ENCODE data around the gene MRPL51.
"Not testable (repeated sequence)": the region's sequence is repeated elsewhere in the genome, so short reads cannot be mapped to it uniquely, and the experiment has no call there.

MRPL51 gene

DNA sequence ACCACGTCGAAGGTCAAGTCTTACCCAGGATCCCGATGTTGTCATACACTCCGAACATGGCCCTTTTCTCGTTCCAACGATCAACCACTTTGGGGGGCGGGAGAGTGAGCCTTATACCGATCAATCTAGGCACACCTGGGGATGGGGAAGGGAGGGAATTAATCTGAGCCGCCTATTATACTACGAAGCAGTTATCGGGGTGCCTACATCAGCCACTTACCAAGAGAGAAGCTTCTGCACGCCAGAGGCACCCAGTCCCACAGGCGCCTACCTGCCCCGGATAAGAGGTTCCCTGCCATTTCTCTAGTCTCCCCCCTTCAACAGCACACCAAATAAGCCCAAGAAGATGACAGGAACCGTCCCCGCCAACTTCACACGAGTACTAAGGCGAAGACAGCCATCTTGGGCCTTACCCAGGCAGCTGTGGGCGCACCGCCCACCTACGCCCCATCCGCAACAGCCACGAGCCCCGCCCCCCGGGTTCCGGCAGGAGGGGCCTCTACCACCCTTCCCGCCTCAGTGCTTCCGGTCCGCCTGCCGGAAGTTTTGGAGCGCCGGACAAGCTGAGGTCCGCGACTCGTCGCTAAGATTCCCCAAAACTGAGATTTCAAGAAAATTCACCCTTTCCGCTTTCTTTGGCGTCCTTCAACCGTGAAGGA is at the start of gene MRPL51:
Gene MRPL51 (minus strand): TSS at position 425 of the 659 bp plus-strand sequence. CDS start 126 bp downstream, at position 299.
- peak; percentile 99 for DNase-seq (ENCODE audit: low read depth)
- peaks cover 18% of the 10 kb centered on the region for H3K4me1 ChIP-seq (ENCODE audit: control insufficient read depth, insufficient read depth, low read length)
- H3K27me3 ChIP-seq (replicated peaks; ENCODE audit: control insufficient read depth, insufficient read depth, low read length): no peaks in the 10 kb centered on the region
- H3K9me3 ChIP-seq (ENCODE audit: control insufficient read depth, low read length): no peaks in the 10 kb centered on the region
- peak within 1 kb of the TSS; percentile 95 for H3K9ac ChIP-seq (ENCODE audit: low read length)
- peaks cover 11% of the 10 kb centered on the region for H3K36me3 ChIP-seq (ENCODE audit: control insufficient read depth, insufficient read depth, low read length, severe bottlenecking)
- H3K4me3 ChIP-seq (ENCODE audit: low read length): peak within 1 kb of the TSS; percentile 94

DNA sequence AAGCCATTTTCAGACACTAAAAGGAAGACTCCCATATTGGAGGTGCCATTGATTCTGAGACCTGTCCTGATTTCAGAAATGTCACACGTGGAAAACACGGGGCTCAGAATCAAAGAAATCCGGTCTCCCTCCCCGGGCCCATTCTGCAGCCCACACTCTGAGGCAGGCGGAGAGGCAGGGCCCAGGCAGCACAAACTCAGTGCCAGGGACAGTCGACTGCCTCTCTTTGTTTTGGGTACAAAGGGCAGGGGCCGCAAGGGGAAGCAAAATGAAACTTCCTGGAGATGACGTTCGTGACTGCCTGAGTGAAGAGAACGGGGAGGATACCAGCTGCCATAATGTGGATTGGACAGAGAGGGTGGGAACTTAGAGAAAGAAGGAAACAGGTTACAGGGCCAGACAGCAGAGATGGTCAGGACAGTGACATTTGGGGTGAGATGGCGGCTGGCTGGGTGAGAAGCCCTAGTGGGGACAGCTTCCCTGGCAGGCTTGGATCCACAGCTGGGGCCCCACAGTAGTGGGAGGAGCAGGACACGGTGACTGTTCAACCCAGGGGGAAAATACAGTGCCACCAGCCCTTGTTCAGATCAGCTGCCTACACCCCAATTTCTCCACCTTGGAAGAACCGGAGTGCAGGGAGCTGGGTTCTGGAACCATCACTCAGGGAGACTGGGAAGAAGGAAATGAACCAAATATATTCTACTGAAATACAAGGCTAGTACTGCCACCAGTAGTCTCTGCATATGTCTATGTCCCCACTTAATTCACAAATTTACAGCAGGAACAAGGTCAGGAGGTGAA is 49.3 kb upstream of the MRPL51 start:
- Histone ChIP-seq H3K36me3 (ENCODE audit: control insufficient read depth, insufficient read depth, low read length, severe bottlenecking) (peaks cover 51% of the 10 kb centered on the region), H3K9me3 (ENCODE audit: control insufficient read depth, low read length) (no peaks in the 10 kb centered on the region), H3K27me3 (replicated peaks; ENCODE audit: control insufficient read depth, insufficient read depth, low read length) (no peaks in the 10 kb centered on the region), H3K4me3 (ENCODE audit: low read length) (no peak overlapping the region), H3K4me1 (ENCODE audit: control insufficient read depth, insufficient read depth, low read length) (peaks cover 15% of the 10 kb centered on the region), H3K9ac (ENCODE audit: low read length) (no peak overlapping the region)
- DNase-seq (ENCODE audit: low read depth): no peak

DNA sequence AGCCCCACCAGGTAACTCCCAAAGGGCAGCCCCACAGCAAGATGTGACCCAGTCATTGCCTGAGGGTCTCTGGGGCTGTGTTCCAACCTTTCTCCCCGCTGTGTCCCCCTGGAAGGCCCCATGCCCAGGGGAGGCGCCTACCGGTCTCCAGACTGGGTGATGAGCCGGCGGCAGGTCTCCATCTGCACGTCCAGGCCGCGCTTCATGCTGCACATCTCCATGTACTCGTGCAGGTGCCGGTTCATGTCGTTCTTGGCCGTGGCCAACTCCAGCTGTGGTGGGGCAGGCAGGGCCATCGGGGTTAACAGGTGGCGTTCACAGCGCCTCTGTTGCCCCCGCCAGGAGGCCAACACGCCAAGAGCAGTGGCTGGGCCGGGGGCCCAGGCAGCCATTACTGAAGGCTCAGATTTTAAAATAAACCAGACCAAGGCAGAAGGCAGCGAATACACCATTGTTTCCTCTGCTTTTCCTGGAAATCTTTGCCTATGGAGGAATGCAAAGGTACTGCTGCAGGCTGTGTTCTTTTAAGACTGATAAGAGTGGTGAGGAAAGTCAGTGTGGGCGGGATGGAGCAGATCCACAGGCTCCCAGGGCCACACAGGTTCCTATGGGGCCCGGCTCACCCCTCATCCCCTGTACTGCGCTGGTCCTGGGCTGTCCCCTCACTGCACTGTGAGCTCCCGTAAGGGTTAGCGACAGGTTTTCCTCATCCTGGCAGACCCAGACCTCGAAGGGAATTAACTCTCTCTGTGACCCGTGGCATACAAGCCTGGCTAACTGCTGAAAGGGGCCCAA is 48.5 kb upstream of the MRPL51 start:
- no peak for DNase-seq (ENCODE audit: low read depth)
- H3K27me3 ChIP-seq (replicated peaks; ENCODE audit: control insufficient read depth, insufficient read depth, low read length): no peaks in the 10 kb centered on the region
- peak overlapping the region; percentile 61 for H3K9ac ChIP-seq (ENCODE audit: low read length)
- no peak overlapping the region for H3K4me3 ChIP-seq (ENCODE audit: low read length)
- H3K9me3 ChIP-seq (ENCODE audit: control insufficient read depth, low read length): no peaks in the 10 kb centered on the region
- peaks cover 54% of the 10 kb centered on the region for H3K36me3 ChIP-seq (ENCODE audit: control insufficient read depth, insufficient read depth, low read length, severe bottlenecking)
- peaks cover 22% of the 10 kb centered on the region for H3K4me1 ChIP-seq (ENCODE audit: control insufficient read depth, insufficient read depth, low read length)

DNA sequence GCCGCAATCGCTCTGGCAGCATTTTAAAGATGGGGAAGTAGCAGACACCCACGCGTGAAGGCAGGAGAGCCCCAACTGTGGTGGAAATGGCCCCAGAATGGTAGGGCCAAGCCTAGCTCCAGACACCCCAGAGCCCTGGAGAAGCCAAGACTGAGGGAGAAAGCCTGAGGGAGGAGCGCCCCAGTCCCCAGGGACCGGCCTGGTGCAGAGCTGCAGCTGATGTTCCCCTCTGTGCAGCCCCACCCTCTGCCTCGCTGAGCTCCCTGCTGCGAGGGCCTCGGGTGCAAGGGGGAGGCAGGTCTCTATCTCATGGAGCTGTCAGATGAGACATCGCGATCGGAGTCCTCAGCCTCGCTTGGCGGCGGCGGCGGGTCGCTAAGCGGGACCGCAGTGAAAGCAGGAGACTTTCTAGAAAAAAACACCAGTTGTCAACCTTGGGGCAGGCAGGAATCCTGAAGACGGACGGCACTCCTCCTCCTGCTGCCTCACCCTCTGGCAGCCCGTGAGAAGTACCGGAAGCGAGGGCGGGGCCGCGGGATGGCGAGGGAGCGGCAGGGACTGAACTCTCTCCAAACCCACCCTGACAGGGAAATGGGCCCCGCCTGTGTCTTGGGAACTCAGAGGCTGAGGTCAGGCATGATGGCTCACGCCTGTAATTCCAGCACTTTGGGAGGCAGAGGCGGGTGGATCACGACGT is 47.3 kb upstream of the MRPL51 start:
- peak overlapping the region; percentile 36 for H3K4me3 ChIP-seq (ENCODE audit: low read length)
- no peaks in the 10 kb centered on the region for H3K27me3 ChIP-seq (replicated peaks; ENCODE audit: control insufficient read depth, insufficient read depth, low read length)

DNA sequence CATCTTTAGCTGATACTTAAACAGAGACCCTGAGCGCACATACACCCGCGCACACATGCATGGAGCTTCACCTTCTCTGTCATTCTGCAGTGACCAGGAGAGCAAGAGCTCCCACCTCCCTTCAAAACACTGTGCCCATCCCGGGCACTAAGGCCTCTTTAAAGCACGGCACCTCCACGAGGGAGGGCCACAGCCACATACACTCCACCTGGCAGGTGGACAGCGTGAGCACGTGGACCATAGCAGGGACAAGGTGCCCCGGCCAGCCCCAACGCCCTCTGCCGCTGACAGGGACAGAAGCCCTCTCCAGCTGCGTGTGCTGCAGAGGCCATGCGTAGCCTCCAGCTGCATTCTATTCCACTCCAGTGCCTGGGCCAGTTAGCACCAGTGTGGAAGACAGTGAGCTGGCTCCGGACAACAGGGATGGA is 46.7 kb upstream of the MRPL51 start:
- no peaks in the 10 kb centered on the region for H3K9me3 ChIP-seq (ENCODE audit: control insufficient read depth, low read length)
- peaks cover 56% of the 10 kb centered on the region for H3K36me3 ChIP-seq (ENCODE audit: control insufficient read depth, insufficient read depth, low read length, severe bottlenecking)
- DNase-seq (ENCODE audit: low read depth): peak; percentile 20
- H3K4me3 ChIP-seq (ENCODE audit: low read length): no peak overlapping the region
- H3K9ac ChIP-seq (ENCODE audit: low read length): peak overlapping the region; percentile 56
- peaks cover 33% of the 10 kb centered on the region for H3K4me1 ChIP-seq (ENCODE audit: control insufficient read depth, insufficient read depth, low read length)
- H3K27me3 ChIP-seq (replicated peaks; ENCODE audit: control insufficient read depth, insufficient read depth, low read length): no peaks in the 10 kb centered on the region

More for the DNA sequence above, 47.3 kb upstream of the MRPL51 start:
- Histone ChIP-seq H3K9me3 (ENCODE audit: control insufficient read depth, low read length) (no peaks in the 10 kb centered on the region), H3K4me1 (ENCODE audit: control insufficient read depth, insufficient read depth, low read length) (peaks cover 33% of the 10 kb centered on the region), H3K36me3 (ENCODE audit: control insufficient read depth, insufficient read depth, low read length, severe bottlenecking) (peaks cover 55% of the 10 kb centered on the region), H3K9ac (ENCODE audit: low read length) (peak overlapping the region; percentile 56)
- DNase-seq (ENCODE audit: low read depth): peak; percentile 96

DNA sequence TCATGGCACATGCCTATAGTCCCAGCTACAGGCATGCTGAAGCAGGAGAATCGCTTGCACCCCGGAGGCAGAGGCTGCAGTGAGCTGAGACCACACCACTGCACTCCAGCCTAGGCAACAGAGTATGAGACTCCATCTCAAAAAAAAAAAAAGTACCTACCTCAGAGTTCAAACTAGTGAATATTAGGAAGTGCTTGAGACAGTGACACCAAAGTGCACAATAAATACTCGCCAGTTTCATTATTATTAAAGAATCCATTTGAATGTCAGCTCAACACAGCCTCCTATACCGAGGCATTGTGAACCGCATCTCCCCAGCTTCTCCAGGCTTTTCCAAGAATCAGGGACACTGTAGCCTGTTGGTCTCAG is 46.2 kb upstream of the MRPL51 start:
- no peak overlapping the region for H3K9ac ChIP-seq (ENCODE audit: low read length)
- peaks cover 33% of the 10 kb centered on the region for H3K4me1 ChIP-seq (ENCODE audit: control insufficient read depth, insufficient read depth, low read length)
- no peak overlapping the region for H3K4me3 ChIP-seq (ENCODE audit: low read length)
- DNase-seq (ENCODE audit: low read depth): peak; percentile 28
- no peaks in the 10 kb centered on the region for H3K27me3 ChIP-seq (replicated peaks; ENCODE audit: control insufficient read depth, insufficient read depth, low read length)
- H3K36me3 ChIP-seq (ENCODE audit: control insufficient read depth, insufficient read depth, low read length, severe bottlenecking): peaks cover 52% of the 10 kb centered on the region
- no peaks in the 10 kb centered on the region for H3K9me3 ChIP-seq (ENCODE audit: control insufficient read depth, low read length)

DNA sequence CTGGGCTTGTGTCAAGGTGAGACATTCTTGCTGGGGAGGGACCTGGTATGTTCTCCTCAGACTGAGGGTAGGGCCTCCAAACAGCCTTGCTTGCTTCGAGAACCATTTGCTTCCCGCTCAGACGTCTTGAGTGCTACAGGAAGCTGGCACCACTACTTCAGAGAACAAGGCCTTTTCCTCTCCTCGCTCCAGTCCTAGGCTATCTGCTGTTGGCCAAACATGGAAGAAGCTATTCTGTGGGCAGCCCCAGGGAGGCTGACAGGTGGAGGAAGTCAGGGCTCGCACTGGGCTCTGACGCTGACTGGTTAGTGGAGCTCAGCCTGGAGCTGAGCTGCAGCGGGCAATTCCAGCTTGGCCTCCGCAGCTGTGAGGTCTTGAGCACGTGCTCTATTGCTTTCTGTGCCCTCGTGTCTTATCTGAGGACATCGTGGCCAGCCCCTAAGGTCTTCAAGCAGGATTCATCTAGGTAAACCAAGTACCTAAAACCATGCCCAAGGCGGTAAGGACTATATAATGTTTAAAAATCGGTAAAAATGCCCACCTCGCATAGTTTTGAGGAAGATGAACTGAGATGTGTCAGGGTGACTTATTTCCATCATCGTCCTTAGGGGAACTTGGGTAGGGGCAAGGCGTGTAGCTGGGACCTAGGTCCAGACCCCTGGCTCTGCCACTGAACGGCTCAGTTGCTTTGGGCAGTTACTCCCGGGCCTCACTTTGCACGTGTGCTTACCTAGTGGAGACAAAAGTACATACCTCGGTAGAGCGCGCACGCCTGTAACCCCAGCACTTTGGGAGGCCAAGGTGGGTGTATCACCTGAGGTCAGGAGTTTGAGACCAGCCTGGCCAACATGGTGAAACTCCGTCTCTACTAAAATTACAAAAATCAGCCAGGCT is 45.6 kb upstream of the MRPL51 start:
- no peaks in the 10 kb centered on the region for H3K27me3 ChIP-seq (replicated peaks; ENCODE audit: control insufficient read depth, insufficient read depth, low read length)
- peak overlapping the region; percentile 97 for H3K9ac ChIP-seq (ENCODE audit: low read length)
- peaks cover 51% of the 10 kb centered on the region for H3K36me3 ChIP-seq (ENCODE audit: control insufficient read depth, insufficient read depth, low read length, severe bottlenecking)
- no peaks in the 10 kb centered on the region for H3K9me3 ChIP-seq (ENCODE audit: control insufficient read depth, low read length)
- peak; percentile 33 for DNase-seq (ENCODE audit: low read depth)
- peaks cover 33% of the 10 kb centered on the region for H3K4me1 ChIP-seq (ENCODE audit: control insufficient read depth, insufficient read depth, low read length)
- no peak overlapping the region for H3K4me3 ChIP-seq (ENCODE audit: low read length)

DNA sequence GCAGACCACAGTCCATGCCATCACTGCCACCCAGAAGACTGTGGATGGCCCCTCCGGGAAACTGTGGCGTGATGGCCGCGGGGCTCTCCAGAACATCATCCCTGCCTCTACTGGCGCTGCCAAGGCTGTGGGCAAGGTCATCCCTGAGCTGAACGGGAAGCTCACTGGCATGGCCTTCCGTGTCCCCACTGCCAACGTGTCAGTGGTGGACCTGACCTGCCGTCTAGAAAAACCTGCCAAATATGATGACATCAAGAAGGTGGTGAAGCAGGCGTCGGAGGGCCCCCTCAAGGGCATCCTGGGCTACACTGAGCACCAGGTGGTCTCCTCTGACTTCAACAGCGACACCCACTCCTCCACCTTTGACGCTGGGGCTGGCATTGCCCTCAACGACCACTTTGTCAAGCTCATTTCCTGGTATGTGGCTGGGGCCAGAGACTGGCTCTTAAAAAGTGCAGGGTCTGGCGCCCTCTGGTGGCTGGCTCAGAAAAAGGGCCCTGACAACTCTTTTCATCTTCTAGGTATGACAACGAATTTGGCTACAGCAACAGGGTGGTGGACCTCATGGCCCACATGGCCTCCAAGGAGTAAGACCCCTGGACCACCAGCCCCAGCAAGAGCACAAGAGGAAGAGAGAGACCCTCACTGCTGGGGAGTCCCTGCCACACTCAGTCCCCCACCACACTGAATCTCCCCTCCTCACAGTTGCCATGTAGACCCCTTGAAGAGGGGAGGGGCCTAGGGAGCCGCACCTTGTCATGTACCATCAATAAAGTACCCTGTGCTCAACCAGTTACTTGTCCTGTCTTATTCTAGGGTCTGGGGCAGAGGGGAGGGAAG is 44.7 kb upstream of the MRPL51 start:
- Histone ChIP-seq H3K36me3 (ENCODE audit: control insufficient read depth, insufficient read depth, low read length, severe bottlenecking) (peaks cover 51% of the 10 kb centered on the region), H3K9ac (ENCODE audit: low read length) (peak overlapping the region; percentile 97), H3K4me1 (ENCODE audit: control insufficient read depth, insufficient read depth, low read length) (peaks cover 41% of the 10 kb centered on the region)
- H3K27me3 ChIP-seq (replicated peaks; ENCODE audit: control insufficient read depth, insufficient read depth, low read length); H3K9me3 ChIP-seq (ENCODE audit: control insufficient read depth, low read length); H3K4me3 ChIP-seq (ENCODE audit: low read length): not testable (repeated sequence)
- DNase-seq (ENCODE audit: low read depth): peak; percentile 89

DNA sequence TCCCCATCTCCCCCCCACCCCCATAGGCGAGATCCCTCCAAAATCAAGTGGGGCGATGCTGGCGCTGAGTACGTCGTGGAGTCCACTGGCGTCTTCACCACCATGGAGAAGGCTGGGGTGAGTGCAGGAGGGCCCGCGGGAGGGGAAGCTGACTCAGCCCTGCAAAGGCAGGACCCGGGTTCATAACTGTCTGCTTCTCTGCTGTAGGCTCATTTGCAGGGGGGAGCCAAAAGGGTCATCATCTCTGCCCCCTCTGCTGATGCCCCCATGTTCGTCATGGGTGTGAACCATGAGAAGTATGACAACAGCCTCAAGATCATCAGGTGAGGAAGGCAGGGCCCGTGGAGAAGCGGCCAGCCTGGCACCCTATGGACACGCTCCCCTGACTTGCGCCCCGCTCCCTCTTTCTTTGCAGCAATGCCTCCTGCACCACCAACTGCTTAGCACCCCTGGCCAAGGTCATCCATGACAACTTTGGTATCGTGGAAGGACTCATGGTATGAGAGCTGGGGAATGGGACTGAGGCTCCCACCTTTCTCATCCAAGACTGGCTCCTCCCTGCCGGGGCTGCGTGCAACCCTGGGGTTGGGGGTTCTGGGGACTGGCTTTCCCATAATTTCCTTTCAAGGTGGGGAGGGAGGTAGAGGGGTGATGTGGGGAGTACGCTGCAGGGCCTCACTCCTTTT is 44.0 kb upstream of the MRPL51 start:
- peak overlapping the region; percentile 93 for H3K4me3 ChIP-seq (ENCODE audit: low read length)
- H3K9me3 ChIP-seq (ENCODE audit: control insufficient read depth, low read length): no peaks in the 10 kb centered on the region
- peaks cover 49% of the 10 kb centered on the region for H3K4me1 ChIP-seq (ENCODE audit: control insufficient read depth, insufficient read depth, low read length)
- DNase-seq (ENCODE audit: low read depth): peak; percentile 16
- peak overlapping the region; percentile 97 for H3K9ac ChIP-seq (ENCODE audit: low read length)
- H3K36me3 ChIP-seq (ENCODE audit: control insufficient read depth, insufficient read depth, low read length, severe bottlenecking): peaks cover 51% of the 10 kb centered on the region
- no peaks in the 10 kb centered on the region for H3K27me3 ChIP-seq (replicated peaks; ENCODE audit: control insufficient read depth, insufficient read depth, low read length)

Data from adipocyte (in vitro differentiated cells).